Erythroblast (primary cell): ENCODE data around the gene HOXC6.

ENCODE experiments used
- GATA1 ChIP-seq: IDR thresholded peaks from 2 replicates; pipeline ENCODE4 v1.6.1; 2011; ENCODE audit warnings: low read depth, mild to moderate bottlenecking, control low read depth, low read length, moderate library complexity
- POLR2A ChIP-seq: IDR thresholded peaks from 2 replicates; pipeline ENCODE4 v1.6.1; 2011; ENCODE audit warnings: mild to moderate bottlenecking, low read length

- TF ChIP-seq POLR2A, result no peak
- TF ChIP-seq GATA1, result no peak
Observed at GRCh38 chr12:53982648-53983567, 45.3 kb upstream of the HOXC6 start.
